GM18499 (cell line): ENCODE results near the gene MCCC1.
"Not testable (repeated sequence)": the region's sequence is repeated elsewhere in the genome, so short reads cannot be mapped to it uniquely, and the experiment has no call there.

Experiments used
- ATAC-seq: cut with Tn5 transposase; IDR thresholded peaks from one replicate; pipeline ENCODE4 v1.9.1; 2021; ENCODE audit warnings: moderate number of reproducible peaks; ENCODE audit not compliant: insufficient read depth, unreplicated experiment

Gene MCCC1

DNA sequence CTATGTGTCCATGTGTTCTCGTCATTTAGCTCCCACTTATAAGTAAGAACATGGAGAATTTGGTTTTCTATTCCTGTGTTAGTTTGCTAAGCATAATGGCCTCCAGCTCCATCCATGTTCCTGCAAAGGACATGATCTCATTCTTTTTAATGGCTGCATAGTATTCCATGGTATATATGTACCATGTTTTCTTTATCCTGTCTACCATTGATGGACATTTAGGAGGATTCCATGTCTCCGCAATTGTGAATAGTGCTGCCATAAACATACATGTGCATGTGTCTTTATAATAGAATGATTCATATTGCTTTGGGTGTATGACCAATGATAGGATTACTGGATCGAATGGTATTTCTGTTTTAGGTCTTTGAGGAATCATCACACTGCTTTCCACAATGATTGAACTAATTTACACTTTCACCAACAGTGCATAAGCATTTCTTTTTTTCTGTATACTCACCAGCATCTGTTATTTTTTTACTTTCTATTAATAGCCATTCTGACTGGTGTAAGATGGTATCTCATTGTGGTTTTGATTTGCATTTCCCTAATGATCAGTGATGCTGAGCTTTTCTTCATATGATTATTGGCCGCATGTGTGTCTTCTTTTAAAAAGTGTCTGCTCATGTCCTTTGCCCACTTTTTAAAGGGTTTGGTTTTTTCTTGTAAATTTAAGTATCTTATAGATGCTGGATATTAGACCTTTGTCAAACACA is 105.7 kb downstream of the MCCC1 start:
- ATAC-seq = not testable (repeated sequence)

DNA sequence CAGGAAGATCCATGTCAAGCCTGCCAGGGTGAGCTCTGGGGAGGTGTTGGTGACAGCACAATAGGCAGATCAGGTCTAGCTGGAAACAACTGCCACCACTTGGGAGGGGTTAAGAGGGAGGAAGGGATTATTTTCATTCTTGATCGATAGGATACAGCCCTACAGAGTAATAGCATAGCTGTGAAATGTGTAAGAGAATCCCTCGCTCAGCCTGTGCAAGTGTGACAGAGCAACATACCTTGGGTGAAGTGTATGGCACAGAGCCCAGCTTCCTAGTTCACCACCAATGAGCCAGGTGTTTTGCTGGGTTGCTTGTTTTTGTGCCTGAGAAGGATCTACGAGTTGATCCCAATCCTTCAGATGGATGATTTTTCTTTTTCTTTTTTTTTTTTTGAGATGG is 109.7 kb downstream of the MCCC1 start:
- ATAC-seq = no peak

DNA sequence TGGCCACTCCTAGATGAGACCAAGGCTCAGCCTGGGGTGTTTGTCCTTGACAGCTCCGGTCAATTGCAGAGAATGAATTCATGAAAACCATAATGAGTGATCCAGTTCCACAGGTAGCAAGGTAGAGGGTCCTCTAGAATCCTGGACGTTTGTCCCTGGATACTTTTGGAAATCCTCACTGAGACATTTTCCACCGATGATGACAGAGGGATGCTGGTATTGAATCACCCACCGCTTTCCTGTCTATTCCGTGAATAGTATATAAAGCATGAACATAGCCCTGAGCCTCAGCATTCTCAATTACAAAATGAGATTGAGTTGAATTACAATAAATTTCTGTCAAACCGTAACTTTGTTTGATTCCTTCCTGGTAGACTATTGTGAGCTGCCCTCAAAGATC is 113.3 kb downstream of the MCCC1 start:
- no peak for ATAC-seq

DNA sequence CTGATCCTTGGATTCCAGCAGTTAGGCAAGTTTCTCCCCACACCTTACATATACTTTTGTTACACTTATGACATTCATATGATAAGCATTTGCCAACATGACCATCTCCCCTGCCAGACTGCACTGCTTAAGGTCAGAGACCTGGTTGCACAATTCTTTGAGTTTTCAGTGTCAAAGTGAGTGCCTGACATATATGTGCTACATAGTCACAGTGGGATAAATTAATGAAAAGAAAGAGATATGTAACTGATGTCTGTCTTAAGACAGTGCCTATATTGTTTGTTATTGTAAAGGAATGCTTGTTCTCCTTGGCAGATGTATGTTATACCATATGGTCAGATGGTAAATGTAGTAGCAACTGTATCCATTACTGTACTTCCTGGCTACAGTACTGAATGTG is 115.4 kb downstream of the MCCC1 start:
- ATAC-seq = no peak

DNA sequence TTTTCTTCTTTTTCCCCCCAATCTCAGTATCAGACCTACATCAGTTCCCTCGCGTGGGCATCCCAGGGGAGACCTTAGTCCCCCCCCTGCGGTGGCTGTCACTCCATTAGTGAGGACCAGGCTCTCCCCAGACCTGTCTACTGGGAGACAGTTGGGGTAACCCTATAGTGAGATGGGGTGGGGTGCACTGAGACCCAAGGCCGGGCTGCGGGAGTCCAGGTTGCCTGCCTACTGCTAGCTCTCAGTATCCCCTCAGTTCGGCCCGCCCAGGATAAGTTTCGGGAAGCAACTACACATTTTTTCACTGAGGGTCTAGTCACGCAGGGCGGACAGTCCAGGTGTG is 118.3 kb downstream of the MCCC1 start:
- no peak for ATAC-seq

DNA sequence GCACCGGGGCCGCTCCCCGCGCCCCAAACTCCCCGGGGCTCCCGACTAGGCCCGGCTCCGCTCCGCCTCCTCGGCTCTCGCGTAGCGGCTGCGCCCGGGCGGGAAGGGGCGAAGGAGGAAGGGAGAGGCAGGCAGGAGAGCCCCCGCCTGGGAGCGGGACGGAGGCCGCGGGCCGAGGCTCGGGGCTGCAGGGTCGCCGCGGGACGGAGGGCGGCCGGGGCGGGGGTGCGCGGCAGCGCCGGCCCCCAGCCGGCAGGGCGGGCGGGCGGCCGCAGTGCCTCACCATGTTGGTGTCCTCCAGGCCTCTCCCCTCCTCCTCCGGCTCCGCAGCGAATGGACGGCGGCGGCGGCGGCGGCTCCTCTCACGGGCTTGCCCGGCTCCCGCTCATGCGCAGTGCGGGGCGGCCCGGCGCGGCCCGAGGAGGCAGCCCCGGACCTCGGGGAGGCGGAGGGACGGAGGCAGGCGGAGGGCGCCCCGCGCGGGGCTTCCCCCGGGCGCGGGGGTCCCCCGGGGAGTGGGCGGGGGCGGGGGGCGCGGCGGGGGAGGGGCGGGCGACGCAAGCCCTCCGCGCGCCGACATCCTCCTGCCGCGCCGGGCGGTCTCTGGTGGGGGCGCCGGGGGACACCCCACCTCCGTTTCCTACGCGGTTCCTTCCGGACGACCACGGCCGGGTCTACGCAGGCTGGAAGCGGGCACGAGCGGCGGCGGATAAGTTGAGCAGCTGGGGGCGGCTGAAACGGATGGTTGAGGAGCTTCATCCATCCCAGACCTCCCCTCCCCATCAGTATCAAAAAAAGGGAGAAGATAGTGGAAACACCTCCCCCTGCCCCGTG is 118.9 kb downstream of the MCCC1 start, which contains the start of gene DCUN1D1:
DCUN1D1 (minus strand) TSS at position 335 of the 834 bp plus-strand sequence; CDS start at position 286, 49 bp downstream.
- ATAC-seq = peak; percentile 67

DNA sequence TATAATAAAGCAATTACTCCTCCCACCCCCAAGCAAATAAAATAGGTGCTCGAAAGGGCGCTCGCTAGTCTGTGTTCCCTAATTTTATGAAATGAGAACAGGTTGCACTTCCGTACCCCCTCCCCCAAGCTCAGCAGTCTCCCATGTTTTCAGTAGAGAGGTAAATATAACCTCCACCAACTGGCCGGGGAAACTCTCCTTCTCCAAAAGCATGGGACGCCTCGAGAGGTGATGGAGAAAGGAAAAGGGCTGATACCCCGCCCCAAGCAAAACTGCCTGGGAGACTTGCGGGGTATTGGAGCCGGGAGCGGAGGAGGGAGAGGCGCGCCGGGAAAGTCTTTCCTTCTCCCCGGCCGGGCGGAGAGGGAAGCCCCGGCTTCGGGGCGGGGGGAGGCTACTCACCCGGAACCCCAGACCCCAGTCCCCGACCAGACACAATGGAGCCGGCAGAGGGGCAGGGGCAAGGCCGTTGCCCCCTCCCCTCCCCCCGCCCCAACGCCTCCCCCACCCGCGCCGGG is 119.6 kb downstream of the MCCC1 start:
- no peak for ATAC-seq

DNA sequence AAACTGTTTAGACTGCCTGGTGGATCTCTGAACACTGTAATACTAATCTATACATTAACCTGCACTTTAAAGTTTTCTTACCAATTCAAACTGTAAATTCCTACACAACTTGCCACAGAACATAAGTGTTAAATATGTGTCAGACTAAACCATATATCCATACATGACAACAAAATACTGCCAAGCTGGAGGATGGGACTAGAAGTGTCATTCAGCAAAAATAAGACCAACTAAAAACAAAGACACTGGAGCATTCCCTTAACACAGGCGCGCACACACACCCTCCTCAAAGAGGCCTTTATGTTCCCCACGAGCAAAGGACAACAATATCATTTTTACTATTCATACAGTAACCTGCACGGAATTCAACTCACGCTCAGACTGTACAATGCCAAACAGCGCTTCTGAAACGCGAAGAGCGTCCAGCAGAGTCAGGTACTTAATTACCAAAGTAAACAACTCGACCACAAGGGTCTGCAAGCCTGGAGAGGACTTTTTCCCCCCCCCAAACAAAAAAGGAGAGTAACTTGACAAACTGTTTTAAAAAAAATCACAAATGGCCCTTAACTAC is 120.1 kb downstream of the MCCC1 start:
- ATAC-seq = no peak

DNA sequence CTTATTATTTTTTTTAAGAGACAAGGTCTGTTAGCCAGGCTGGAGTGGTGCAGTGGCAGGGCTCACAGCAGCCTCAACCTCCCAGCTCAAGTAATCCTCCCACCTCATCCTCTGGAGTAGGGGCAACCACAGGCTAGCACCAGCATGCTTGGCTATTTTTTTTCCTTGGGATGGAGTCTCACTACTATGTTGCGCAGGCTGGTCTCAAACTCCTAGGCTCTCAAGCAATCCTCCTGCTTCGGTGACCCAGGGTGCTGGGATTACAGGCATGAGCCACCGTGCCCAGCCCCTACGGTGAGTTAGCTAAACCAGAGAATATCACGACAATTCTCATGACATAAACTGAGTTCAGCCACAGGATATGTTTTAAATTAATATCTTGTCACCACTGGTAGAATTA is 120.9 kb downstream of the MCCC1 start:
- ATAC-seq = no peak

DNA sequence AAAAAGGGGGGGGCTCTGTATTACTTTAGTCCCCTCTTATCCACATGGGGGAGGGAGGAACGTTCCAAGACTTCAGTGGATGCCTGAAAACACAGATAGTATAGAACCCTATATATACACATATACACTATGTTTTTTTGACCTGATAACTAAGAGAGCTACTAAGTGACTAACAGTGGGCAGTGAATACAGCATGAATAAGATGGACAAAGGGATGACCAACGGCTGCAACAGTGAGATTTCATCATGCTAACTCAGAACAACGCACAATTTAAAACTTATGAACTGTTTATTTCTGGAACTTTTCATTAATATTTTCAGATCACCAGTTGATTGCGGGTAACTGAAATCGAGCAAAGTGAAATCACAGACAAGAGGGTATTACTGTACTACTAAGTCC is 126.2 kb downstream of the MCCC1 start:
- ATAC-seq = no peak

DNA sequence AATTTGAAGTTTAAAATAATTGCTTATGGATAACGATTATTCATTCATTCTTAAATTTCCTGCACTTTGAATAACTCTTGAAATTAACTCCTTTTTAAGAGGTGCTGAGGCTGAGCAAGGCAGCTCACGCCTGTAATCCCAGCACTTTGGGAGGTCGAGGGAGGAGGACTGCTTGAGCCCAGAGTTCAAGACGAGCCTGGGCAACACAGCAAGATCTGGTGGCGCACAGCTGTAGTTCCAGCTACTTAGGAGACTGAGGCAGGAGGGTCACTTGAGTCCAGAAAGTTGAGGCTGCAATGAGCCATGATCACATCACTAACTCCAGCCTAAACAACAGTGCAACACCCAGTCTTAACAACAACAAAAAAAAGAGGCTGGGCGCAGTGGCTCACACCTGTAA is 126.9 kb downstream of the MCCC1 start:
- ATAC-seq = no peak

DNA sequence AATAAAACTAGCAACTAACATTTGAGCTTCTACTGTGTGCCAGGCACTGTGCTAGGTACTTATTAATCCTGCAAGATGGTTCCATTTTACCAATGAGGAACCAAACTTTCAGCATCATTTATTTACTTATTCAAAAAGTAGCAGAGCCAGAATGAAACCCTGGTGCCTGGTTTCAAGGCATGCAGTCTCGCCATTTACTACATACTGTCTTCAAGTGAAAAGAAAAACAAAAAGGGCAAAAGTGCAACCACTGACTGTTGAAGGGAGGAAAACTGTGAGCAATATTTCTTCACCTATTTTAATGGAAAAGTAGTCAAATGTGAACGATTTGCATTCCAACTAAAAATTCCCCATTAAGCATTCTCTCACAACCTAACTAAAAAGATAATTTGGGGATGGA is 127.7 kb downstream of the MCCC1 start:
- ATAC-seq = no peak

DNA sequence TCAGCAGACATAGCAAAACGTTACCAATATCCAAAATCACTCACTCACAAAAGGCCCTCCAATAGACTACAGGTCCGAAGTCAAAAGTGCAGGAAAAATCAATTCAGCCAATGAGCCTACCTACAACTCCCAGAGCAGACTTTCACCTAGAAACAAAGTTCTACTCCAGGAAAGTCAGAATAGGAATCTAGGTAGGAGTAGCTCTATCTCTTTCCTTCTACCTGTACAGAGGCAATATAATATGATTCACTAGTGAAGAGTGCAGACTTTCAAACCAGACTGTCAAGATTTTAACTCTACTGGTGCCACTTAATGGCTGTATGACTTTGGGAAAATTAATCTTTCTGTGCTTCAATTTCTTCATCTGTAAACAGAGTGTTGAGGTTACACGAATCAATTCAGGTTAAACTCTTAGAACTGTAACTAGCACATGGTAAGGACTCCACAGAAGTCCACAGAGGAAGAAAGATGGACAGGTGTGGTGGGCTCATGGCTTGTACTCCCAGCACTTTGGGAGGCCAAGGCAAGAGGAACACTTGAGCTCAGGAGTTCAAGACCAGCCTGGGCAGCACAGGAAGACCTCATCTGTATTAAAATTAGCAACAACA is 128.4 kb downstream of the MCCC1 start:
- ATAC-seq = no peak

DNA sequence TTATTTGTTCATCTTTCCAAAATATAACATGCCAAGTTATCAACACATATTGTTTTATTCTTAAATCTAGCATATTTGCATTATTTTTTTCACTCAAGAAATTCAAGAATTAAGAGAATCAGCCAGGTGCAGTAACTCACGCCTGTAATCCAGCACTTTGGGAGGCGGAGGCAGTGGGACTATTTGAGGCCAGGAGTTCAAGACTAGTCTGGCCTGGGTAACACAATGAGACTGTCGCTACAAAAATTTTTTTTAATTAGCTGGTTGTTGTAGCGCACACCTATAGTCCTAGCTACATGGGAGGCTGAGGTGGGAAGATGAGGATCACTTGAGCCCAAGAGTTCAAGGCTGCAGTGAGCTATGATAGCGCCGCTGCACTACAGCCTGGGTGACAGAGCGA is 129.4 kb downstream of the MCCC1 start:
- ATAC-seq = no peak

DNA sequence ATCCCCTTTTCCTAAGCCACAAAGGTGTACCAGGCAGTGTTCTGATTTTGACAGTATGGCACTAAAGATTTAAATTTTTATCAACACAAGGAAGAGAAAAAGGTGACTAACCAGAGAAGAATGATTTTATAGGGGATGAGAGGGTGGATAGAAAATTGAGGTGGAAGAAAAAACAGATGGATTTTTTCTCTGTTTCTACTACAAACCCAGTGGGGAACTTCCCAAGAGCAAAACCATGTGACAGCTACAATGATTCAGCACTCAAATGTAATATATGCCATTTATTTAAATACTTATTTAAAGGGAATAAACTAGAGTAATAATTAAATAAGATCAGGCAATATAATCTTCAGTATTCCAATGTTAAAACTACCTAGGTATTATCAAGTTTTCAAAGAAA is 130.0 kb downstream of the MCCC1 start:
- ATAC-seq = no peak

DNA sequence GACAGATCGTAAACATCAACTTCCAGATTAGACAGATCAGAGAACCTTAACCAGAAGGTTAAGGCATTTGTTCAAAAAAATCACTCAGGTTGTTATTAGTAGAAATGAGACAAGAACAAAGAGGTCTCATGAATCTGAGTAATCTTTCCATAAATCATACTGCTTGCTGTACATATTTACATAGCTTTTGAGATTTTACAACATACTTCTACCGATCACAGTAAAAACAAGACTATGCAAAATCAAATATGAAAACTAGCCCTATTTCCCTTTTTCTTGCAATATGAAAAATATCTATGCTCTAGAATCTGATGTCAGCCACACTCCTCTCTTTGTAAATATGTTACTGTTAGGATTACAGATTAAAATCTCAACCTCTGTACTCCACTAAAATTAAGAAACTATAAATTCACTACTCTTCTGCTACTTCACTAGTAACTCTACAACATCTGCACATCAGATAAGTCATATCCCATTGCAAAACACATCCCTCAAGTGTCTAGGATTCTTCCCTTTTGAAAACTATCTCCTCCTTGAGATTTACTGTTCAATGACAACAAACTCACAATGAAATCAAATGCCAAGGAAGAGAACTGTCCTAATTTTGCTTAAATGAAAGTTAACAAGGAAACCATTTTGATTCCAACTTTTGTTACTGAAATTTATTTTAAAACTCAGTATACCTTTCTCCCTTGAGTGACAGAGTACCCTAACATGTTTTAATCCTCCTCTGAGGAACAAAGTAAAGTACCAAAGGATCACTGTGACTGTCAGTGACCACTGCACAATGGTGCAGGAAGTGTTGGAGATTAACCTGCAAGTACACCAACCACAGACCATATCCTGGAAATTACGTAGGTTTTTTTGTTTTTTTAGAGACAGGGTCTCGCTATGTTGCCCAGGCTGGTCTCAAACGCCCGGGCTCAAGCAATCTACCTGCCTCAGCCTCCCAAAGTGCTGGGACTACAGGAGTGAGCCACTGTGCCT is 131.8 kb downstream of the MCCC1 start:
- ATAC-seq = peak; percentile 73

DNA sequence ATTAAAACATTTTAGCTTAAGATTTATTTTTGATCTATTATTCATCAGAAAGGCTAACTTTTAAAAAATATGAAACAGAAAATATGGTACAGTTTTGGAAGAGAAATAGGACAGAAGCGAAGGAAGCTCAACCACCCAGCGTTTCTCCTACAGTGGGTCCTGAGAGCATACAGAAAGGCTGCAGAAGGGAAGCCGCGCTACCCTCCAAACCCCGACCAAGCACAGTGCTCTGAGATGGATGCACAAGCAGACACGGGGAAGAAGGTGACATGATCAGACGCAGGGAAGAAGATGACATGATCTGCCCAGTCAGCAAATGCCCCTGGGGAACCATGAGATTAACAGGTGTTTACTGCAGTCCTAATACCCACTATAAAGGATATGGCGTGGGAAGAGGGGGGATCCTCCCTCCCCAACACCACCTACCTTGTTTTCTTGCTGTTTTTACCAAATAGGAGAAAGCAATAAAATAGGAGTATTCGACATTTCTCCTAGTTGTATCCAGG is 133.4 kb downstream of the MCCC1 start:
- no peak for ATAC-seq
